A673 (cell line): Measurements from ENCODE around the gene GATA2. TPM values are rescaled to one million over a fixed set of nuclear protein-coding genes. Genes with fewer than 3 reads are reported as not detected.

Source experiments
- BruUV-seq: library from RNA; stranded (reverse); fragments of 400-500 nt; replicated peaks from 2 replicates; lab custom pipeline; 2021; lab: Mats Ljungman, UMichigan
- CTCF ChIA-PET: fragments of 300-600 bp; sonication (Branson Sonifier 250); formaldehyde crosslinking; loops from one replicate; lab custom pipeline; 2022; ENCODE audit warnings: antibody characterized with exemption; lab: Charles Lee
- POLR2A ChIA-PET: fragments of 300-600 bp; sonication (Branson Sonifier 250); formaldehyde crosslinking; loops from one replicate; lab custom pipeline; 2022; ENCODE audit warnings: antibody characterized with exemption; ENCODE audit not compliant: low non-redundant PET; lab: Charles Lee
- DNase-seq: peaks from one replicate; pipeline ENCODE4 v3.0.0-alpha.2; 2015; ENCODE audit warnings: low spot score
- H3K27ac ChIP-seq: fragments of 200-600 bp; sonication (generic); 2 replicates; pipeline ENCODE4 v1.5.1; 2016; ENCODE audit warnings: mixed run types, low read depth, mild to moderate bottlenecking, mixed read lengths, antibody characterized with exemption, low read length; ENCODE audit not compliant: poor library complexity, severe bottlenecking
- H3K27me3 ChIP-seq: fragments of 200-600 bp; sonication (generic); replicated peaks from 2 replicates; pipeline ENCODE4 v1.6.1; 2017; ENCODE audit warnings: mixed run types, low read depth, mild to moderate bottlenecking, mixed read lengths, antibody characterized with exemption, low read length; ENCODE audit not compliant: insufficient read depth, poor library complexity
- H3K36me3 ChIP-seq: fragments of 200-600 bp; sonication (generic); 2 replicates; pipeline ENCODE4 v1.6.1; 2016; ENCODE audit warnings: mixed run types, mild to moderate bottlenecking, mixed read lengths, antibody characterized with exemption, low read length; ENCODE audit not compliant: insufficient read depth, poor library complexity, severe bottlenecking
- H3K4me1 ChIP-seq: fragments of 200-600 bp; sonication (generic); 2 replicates; pipeline ENCODE4 v1.6.1; 2017; ENCODE audit warnings: mixed run types, mild to moderate bottlenecking, mixed read lengths, antibody characterized with exemption, low read length; ENCODE audit not compliant: insufficient read depth, poor library complexity, severe bottlenecking
- H3K4me3 ChIP-seq: fragments of 200-600 bp; sonication (generic); 2 replicates; pipeline ENCODE4 v1.5.1; 2016; ENCODE audit warnings: low read depth, mixed run types, mild to moderate bottlenecking, mixed read lengths, low read length; ENCODE audit not compliant: poor library complexity, severe bottlenecking
- H3K9me3 ChIP-seq: fragments of 200-600 bp; sonication (generic); 2 replicates; pipeline ENCODE4 v1.6.1; 2016; ENCODE audit warnings: mixed run types, low read depth, mild to moderate bottlenecking, mixed read lengths, antibody characterized with exemption, low read length; ENCODE audit not compliant: poor library complexity, severe bottlenecking
- CTCF ChIP-seq: fragments of 300-800, 200-600 bp; sonication (generic); conservative IDR thresholded peaks from 2 replicates; pipeline ENCODE4 v1.5.1; 2017; ENCODE audit warnings: low read depth, mild to moderate bottlenecking, antibody characterized with exemption, low read length, moderate library complexity, mixed read lengths
- EZH2 ChIP-seq: fragments of 200-600 bp; sonication (generic); IDR thresholded peaks from 2 replicates; pipeline ENCODE4 v1.6.1; 2017; ENCODE audit warnings: borderline replicate concordance, low read depth, mild to moderate bottlenecking, mixed read lengths, antibody characterized with exemption, low read length; ENCODE audit not compliant: poor library complexity, severe bottlenecking
- intact Hi-C: fragments of 100-400 bp; cut with micrococcal nuclease; formaldehyde crosslinking; loops from one replicate; pipeline ENCODE4 v1.10.0; 2022; ENCODE audit not compliant: unreplicated experiment
- total RNA-seq: library from RNA; stranded (reverse); gene quantifications from 2 replicates; pipeline ENCODE4 v1.2.3, GENCODE V29; 2021

The GATA2 gene
- total RNA-seq, 1 experiment from 2014 or later: 19.4 TPM

DNA sequence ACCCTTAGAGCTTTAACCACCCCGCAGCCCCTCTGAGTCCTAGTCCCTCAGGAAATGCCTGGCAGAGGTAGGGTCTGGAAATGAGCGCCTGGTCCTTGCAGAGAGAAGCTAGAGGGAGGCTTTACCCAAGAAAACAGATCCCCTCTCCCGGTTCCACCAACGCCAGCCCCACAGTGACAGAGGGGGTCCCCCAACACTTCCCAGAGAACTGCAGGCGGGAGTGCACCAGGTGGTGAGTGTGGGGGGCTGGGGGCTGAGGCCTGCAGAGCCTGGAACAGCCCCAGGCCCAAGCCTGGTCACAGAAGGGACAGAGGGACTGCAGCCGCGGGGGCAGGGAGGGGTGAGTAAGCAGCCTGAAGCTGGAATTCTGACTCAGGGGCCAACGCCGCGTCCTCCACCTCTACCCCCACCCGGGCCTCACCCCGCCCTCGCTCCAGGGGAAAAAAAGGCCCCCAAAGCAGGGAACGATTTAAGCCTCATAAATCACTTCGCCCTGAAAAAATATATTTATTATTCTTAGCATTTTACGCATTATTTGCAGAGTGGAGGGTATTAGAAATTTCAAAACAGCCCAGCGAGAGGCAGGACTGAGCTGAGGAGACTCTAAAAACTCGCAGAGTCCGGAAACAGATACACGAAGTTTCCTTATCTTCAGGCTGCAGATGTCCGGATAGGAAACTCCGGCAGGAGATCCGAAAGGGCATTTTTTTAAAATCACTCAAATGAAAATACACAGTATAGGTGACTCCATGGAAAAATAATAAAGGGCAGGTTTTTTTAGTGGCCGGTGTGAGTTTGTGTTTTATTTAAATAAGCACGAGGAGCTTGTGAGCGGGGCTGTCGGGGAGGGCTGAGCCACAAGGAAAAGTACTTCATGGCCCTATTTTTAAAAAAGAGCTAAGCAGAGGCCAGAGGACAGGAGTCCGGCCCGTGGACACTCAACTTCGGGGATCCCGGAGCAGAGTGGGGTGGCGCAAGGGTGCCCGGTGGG, 10.0 kb downstream of the GATA2 start:
- CTCF ChIA-PET: no interaction called here
- Histone ChIP-seq H3K9me3 (no peaks in the 10 kb centered on the region), H3K4me1 (no peaks in the 10 kb centered on the region), H3K27ac (peak overlapping the region; percentile 37), H3K27me3 (no peaks in the 10 kb centered on the region), H3K4me3 (no peak overlapping the region), H3K36me3 (peaks cover 8% of the 10 kb centered on the region)
- POLR2A ChIA-PET: no interaction called here
- intact Hi-C loops: no loop called here
- no TSS peak for BruUV-seq
- TF ChIP-seq CTCF (no peak), EZH2 (no peak)
- no peak for DNase-seq

DNA sequence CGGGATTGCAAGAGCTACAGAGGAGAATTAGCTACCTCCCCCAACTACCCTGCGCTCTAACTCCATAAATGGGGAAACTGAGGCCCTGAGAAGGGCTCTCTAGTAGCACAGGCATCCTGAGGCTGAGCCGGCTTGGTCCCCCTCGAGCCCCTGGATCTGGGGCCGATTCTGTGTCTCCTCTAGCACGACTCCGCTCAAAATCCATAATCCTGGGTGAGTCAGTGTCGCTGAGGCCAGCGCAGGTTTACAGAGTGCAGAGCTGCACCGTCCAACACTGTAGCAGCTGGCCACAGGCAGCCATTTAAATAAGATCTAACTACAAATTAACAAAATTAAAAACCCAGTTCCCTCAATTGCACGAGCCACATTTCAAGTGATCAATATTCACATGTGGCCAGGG, 10.8 kb downstream of the GATA2 start:
- H3K27me3 ChIP-seq: no peaks in the 10 kb centered on the region
- H3K27ac ChIP-seq: no peak overlapping the region
- DNase-seq: no peak
- peaks cover 8% of the 10 kb centered on the region for H3K36me3 ChIP-seq
- TF ChIP-seq CTCF: no peak
- no peak for TF ChIP-seq EZH2
- no TSS peak for BruUV-seq
- no peak overlapping the region for H3K4me3 ChIP-seq
- H3K9me3 ChIP-seq: no peaks in the 10 kb centered on the region
- CTCF ChIA-PET: no interaction called here
- intact Hi-C loops: no loop called here
- no peaks in the 10 kb centered on the region for H3K4me1 ChIP-seq
- POLR2A ChIA-PET: no interaction called here

GRCh38 chr3:128481438-128481942, 11.5 kb downstream of the GATA2 start:
- no peak overlapping the region for H3K27ac ChIP-seq
- BruUV-seq: no TSS peak
- CTCF ChIA-PET: no interaction called here
- H3K9me3 ChIP-seq: no peaks in the 10 kb centered on the region
- TF ChIP-seq CTCF (no peak), EZH2 (no peak)
- no peaks in the 10 kb centered on the region for H3K4me1 ChIP-seq
- H3K36me3 ChIP-seq: peaks cover 8% of the 10 kb centered on the region
- no peak for DNase-seq
- POLR2A ChIA-PET: no interaction called here
- intact Hi-C loops: no loop called here
- no peak overlapping the region for H3K4me3 ChIP-seq
- H3K27me3 ChIP-seq: no peaks in the 10 kb centered on the region
